PC-3 (cell line): Measurements from ENCODE around the gene PRICKLE1.

ENCODE experiments used
- EZH2 ChIP-seq: fragments of 300-600 bp; sonication (generic); IDR thresholded peaks from one replicate; pipeline ENCODE4 v1.6.1; 2017; ENCODE audit warnings: antibody characterized with exemption, mild to moderate bottlenecking, low read length; ENCODE audit not compliant: unreplicated experiment
- EZH2phosphoT487 ChIP-seq: fragments of 300-600 bp; sonication (generic); IDR thresholded peaks from 2 replicates; pipeline ENCODE4 v1.6.1; 2018; ENCODE audit warnings: mild to moderate bottlenecking, antibody characterized with exemption, low read length, borderline replicate concordance
- TF ChIP-seq, protein P1 (sequence below): fragments of 300-600 bp; sonication (generic); conservative IDR thresholded peaks from 2 replicates; pipeline ENCODE4 v1.5.1; 2017; ENCODE audit warnings: antibody characterized with exemption, low read depth, mild to moderate bottlenecking, low read length

DNA sequence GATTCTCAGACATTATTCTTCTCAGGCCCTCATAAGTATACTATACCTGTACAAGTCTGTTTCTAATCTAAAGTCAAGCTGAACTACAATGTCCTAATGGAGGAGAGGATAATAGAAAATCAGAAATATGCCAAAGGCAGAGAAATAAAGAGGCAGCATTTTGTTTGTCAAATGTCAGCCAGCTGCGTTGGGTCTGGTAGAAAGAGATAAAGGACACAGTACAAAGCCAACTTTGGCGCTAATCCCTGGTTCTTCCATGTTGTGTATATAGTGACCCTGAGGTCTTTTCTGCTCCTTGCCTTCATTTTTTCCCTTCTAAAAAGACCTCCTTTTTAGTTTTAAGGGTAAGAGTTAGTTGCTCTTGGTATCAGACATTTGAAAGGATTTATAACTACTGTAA lies 103.1 kb downstream of the PRICKLE1 start:
- TF ChIP-seq, protein P1, sequence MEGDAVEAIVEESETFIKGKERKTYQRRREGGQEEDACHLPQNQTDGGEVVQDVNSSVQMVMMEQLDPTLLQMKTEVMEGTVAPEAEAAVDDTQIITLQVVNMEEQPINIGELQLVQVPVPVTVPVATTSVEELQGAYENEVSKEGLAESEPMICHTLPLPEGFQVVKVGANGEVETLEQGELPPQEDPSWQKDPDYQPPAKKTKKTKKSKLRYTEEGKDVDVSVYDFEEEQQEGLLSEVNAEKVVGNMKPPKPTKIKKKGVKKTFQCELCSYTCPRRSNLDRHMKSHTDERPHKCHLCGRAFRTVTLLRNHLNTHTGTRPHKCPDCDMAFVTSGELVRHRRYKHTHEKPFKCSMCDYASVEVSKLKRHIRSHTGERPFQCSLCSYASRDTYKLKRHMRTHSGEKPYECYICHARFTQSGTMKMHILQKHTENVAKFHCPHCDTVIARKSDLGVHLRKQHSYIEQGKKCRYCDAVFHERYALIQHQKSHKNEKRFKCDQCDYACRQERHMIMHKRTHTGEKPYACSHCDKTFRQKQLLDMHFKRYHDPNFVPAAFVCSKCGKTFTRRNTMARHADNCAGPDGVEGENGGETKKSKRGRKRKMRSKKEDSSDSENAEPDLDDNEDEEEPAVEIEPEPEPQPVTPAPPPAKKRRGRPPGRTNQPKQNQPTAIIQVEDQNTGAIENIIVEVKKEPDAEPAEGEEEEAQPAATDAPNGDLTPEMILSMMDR = no peak
- TF ChIP-seq EZH2 = no peak
- TF ChIP-seq EZH2phosphoT487 = no peak
